ENCODE measurements around the gene DNAJC15. TPM values are rescaled to one million over a fixed set of nuclear protein-coding genes. Genes with fewer than 3 reads are reported as not detected.

The DNAJC15 gene
- total RNA-seq, 1 experiment from 2014 or later, result 10.8 TPM

DNA sequence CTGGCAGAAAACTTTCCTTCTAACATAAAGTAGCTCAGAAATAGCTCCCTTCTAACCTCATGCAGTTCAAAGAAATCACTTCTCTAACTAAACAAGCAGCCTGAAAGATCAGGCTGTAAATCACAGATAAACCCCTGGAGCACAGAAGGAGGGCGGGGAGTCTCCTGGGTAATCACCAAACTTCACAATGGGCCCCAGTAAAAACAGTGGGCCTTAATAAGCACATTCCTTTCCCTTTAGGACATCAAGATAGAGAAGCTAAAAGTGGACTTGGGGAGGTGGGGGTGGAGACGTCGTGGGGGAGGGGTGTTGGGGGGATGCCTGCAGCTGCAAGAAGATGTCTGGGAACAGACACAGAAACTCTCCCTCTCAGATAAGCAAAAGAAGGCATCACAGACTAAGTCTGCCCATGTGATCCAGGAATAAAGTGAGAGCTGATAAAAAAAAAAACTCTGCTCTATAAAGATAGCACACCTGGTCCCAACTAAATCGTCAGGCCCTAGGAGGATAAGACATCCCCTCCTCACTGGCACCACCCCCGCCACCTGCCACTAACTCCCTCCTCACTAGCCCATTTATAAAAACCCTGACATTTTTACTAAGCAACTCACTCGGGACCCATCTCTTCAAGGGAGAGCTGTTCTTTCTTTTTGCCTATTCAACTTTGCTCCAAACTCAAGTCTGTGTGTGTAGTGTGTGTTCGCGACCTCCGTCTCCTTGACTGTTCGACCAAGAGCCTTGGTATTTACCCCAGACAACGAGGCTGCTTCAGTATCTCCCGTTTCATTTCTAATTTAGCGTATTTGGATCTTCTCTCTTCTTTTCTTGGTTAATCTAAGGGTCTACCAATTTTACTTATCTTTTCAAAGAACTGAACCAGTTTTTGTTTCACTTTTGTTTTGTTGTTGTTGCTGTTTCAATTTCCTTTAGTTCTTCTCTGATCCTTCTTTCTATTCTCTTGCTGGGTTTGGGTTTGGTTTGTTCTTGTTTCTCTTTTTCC lies 31.7 kb downstream of the DNAJC15 start:
- BruUV-seq (replicated peaks), result no TSS peak
- Histone ChIP-seq H3K9ac (ENCODE audit: low read length) (no peak overlapping the region; the same call in 1 of the 2 replicates), H3K4me3 (replicated peaks in 1 of 2; ENCODE audit: low read depth in 1 of 2, low read length in 2 of 2) (peak overlapping the region; percentile 3 to 40; a peak in 2 of 4 replicates), H3K4me2 (ENCODE audit: low read length) (peak overlapping the region; percentile 71), H3K9me3 (ENCODE audit: control insufficient read depth in 1 of 2, insufficient read depth in 1 of 2, low read depth in 1 of 2, low read length in 2 of 2) (no peaks in the 10 kb centered on the region), H3K79me2 (ENCODE audit: insufficient read depth, low read length) (peaks cover 21% of the 10 kb centered on the region), H3K27ac (ENCODE audit: low read depth, low read length) (peak overlapping the region; percentile 68; the same call in 1 of the 2 replicates), H3K27me3 (ENCODE audit: insufficient read depth, low read length) (no peaks in the 10 kb centered on the region), H2AFZ (ENCODE audit: low read depth, low read length, poor library complexity, severe bottlenecking) (no peak overlapping the region), H4K20me1 (ENCODE audit: insufficient read depth) (no peaks in the 10 kb centered on the region), H3K4me1 (ENCODE audit: control insufficient read depth in 1 of 2, insufficient read depth in 2 of 2, low read length in 2 of 2) (peaks cover 39 to 60% of the 10 kb centered on the region in 2 experiments), H3K36me3 (ENCODE audit: control insufficient read depth in 1 of 2, insufficient read depth in 2 of 2, low read length in 2 of 2) (no peaks in the 10 kb centered on the region), H3K9me2 (ENCODE audit: insufficient read depth) (no peaks in the 10 kb centered on the region)
- DNase-seq (ENCODE audit: low read depth, low spot score) (no peak), ATAC-seq (peak; percentile 23; the same call in 1 of the 2 replicates)
- TF ChIP-seq YY1 (IDR thresholded peaks at IDR 0.05; ENCODE audit: extremely low read depth, insufficient replicate concordance, low read depth, low read length) (no peak), ELF1 (IDR thresholded peaks at IDR 0.05; ENCODE audit: borderline replicate concordance, low read depth) (no peak), FOSL1 (IDR thresholded peaks at IDR 0.05; ENCODE audit: low read depth) (no peak), RAD21 (IDR thresholded peaks at IDR 0.05; ENCODE audit: low read depth) (no peak)
- TF ChIP-seq, protein P1, sequence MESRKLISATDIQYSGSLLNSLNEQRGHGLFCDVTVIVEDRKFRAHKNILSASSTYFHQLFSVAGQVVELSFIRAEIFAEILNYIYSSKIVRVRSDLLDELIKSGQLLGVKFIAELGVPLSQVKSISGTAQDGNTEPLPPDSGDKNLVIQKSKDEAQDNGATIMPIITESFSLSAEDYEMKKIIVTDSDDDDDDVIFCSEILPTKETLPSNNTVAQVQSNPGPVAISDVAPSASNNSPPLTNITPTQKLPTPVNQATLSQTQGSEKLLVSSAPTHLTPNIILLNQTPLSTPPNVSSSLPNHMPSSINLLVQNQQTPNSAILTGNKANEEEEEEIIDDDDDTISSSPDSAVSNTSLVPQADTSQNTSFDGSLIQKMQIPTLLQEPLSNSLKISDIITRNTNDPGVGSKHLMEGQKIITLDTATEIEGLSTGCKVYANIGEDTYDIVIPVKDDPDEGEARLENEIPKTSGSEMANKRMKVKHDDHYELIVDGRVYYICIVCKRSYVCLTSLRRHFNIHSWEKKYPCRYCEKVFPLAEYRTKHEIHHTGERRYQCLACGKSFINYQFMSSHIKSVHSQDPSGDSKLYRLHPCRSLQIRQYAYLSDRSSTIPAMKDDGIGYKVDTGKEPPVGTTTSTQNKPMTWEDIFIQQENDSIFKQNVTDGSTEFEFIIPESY (IDR thresholded peaks at IDR 0.05; ENCODE audit: extremely low read depth, insufficient replicate concordance, low read length), result no peak
- ChIA-PET CTCF (no interaction called here), POLR2A (interaction anchor here (1.1 kb wide), 1 partner anchor 16 kb away, joined by 4 read pairs; no protein-coding TSS in a partner anchor), RAD21 (ENCODE audit: low non-redundant PET in 1 of 2, low total read pairs in 2 of 2, uncharacterized antibody in 2 of 2, unreplicated experiment in 2 of 2) (interaction anchor here in 1 of 2 experiments (0.6 kb wide), 2 partner anchors 18 to 22 kb away, joined by 3 to 9 read pairs; no protein-coding TSS in a partner anchor)
- intact Hi-C loops (cut with micrococcal nuclease), result no loop called here

Measured in HCT116 (cell line).